K562 (cell line): Measurements from ENCODE around the gene KMT5B. TPM values are rescaled to one million over a fixed set of nuclear protein-coding genes. Genes with fewer than 3 reads are reported as not detected.

Experiments
- ASH1L ChIP-seq: fragments of 450-650 bp; IDR thresholded peaks from 2 replicates; pipeline ENCODE4 v1.6.1; 2018; ENCODE audit warnings: borderline replicate concordance, mild to moderate bottlenecking, low read depth; ENCODE audit not compliant: partially characterized antibody
- BRD9 ChIP-seq: fragments of 450-650 bp; IDR thresholded peaks from 2 replicates; pipeline ENCODE4 v1.6.1; 2018; ENCODE audit warnings: low read depth; ENCODE audit not compliant: partially characterized antibody
- CBX1 ChIP-seq: sonication (generic); IDR thresholded peaks from 2 replicates; pipeline ENCODE4 v1.6.1; 2016; ENCODE audit warnings: antibody characterized with exemption, low read depth, mild to moderate bottlenecking
- CCNT2 ChIP-seq: IDR thresholded peaks from 2 replicates; pipeline ENCODE4 v1.6.1; 2011; ENCODE audit warnings: borderline replicate concordance, low read depth, mild to moderate bottlenecking, moderate library complexity, mixed read lengths, low read length; ENCODE audit not compliant: insufficient read length; ENCODE audit errors: extremely low read depth
- KLF1 ChIP-seq: fragments of 450-650 bp; IDR thresholded peaks from 2 replicates; pipeline ENCODE4 v1.6.1; 2016; ENCODE audit warnings: missing genetic modification characterization, missing compliant biosample characterization
- MCM3 ChIP-seq: fragments of 450-650 bp; IDR thresholded peaks from 2 replicates; pipeline ENCODE4 v1.6.1; 2016
- POLR3G ChIP-seq: IDR thresholded peaks from 2 replicates; pipeline ENCODE4 v1.6.1; 2011; ENCODE audit not compliant: insufficient read length, insufficient replicate concordance; ENCODE audit errors: extremely low read depth
- PTBP1 ChIP-seq: fragments of 200-400 bp; formaldehyde crosslinking; IDR thresholded peaks from 2 replicates; pipeline ENCODE4 v1.6.1; 2017; ENCODE audit warnings: low read depth, low read length
- WHSC1 ChIP-seq: IDR thresholded peaks from one replicate; pipeline ENCODE4 v1.6.1; 2012; ENCODE audit warnings: low read length, control low read depth, inconsistent platforms
- ZNF165 ChIP-seq: fragments of 250-450 bp; sonication (Bioruptor Pico); IDR thresholded peaks from 2 replicates; pipeline ENCODE4 v1.4.0; 2020; ENCODE audit warnings: borderline replicate concordance
- ZNF197 ChIP-seq: fragments of 200-800 bp; sonication (Bioruptor generic); IDR thresholded peaks from 2 replicates; pipeline ENCODE4 v1.6.1; 2016; ENCODE audit warnings: low read depth, missing genetic modification characterization, missing compliant biosample characterization
- ZNF57 ChIP-seq: fragments of 450-650 bp; formaldehyde crosslinking; IDR thresholded peaks from 2 replicates; pipeline ENCODE4 v1.4.0; 2020; ENCODE audit warnings: mild to moderate bottlenecking, moderate library complexity
- polyA plus RNA-seq, 8 experiments: library from polyadenylated mRNA; depleted of rRNA in 4 of 8; stranded (reverse) in 5 of 8; unstranded in 3 of 8; fragments of >200 nt; fragmentation: Nextera tagmentation in 2 of 8; fragmentation: Illumina TruSeq in 1 of 8; extraction: Ambion mirVana in 2 of 8; extraction: Trizol in 1 of 8; gene quantifications; 2 replicates each; pipeline versions ENCODE4 v1.2.1 to v1.2.3, GENCODE V29; 2011 to 2014; ENCODE audit warnings: inconsistent platforms in 1 of 8, missing spikeins in 1 of 8
- total RNA-seq, 7 experiments: library from RNA; depleted of rRNA in 6 of 7; stranded (reverse); fragments of >200 nt in 6 of 7; fragmentation: Illumina TruSeq in 2 of 7; extraction: Trizol in 2 of 7; gene quantifications; 2 replicates each; pipeline versions ENCODE4 v1.2.1 to v1.2.3, GENCODE V29; 2011 to 2021; ENCODE audit warnings: low replicate concordance in 1 of 7
- TF ChIP-seq, protein P1 (sequence below), 2 experiments: IDR thresholded peaks; 2 replicates each; pipeline ENCODE4 v1.6.1; 2012; ENCODE audit warnings: improper control_type of control experiment in 2 of 2, low read depth in 2 of 2, low read length in 2 of 2, borderline replicate concordance in 1 of 2
- TF ChIP-seq, protein P2 (sequence below): IDR thresholded peaks from 2 replicates; pipeline ENCODE4 v1.6.1; 2011; ENCODE audit not compliant: insufficient read length; ENCODE audit errors: extremely low read depth
- TF ChIP-seq, protein P3 (sequence below): fragments of 450-650 bp; IDR thresholded peaks from 2 replicates; pipeline ENCODE4 v1.6.1; 2016; ENCODE audit warnings: antibody characterized with exemption
- TF ChIP-seq, protein P4 (sequence below), 2 experiments: fragments of 450-650 bp in 1 of 2; sonication (generic) in 1 of 2; formaldehyde crosslinking in 1 of 2; IDR thresholded peaks in 1 of 2; conservative IDR thresholded peaks in 1 of 2; 2 replicates each; pipeline versions ENCODE4 v1.6.1 to v1.8.1; 2016 to 2023; ENCODE audit warnings: mild to moderate bottlenecking in 2 of 2, moderate library complexity in 2 of 2, inconsistent platforms in 1 of 2, missing genetic modification reagents in 1 of 2
- TF ChIP-seq, protein P5 (sequence below): fragments of 250-450 bp; sonication (Bioruptor Pico); IDR thresholded peaks from 2 replicates; pipeline ENCODE4 v1.9.0; 2021; ENCODE audit warnings: mild to moderate bottlenecking, inconsistent platforms

Gene KMT5B
- total and polyA plus RNA-seq, 9 of the 15 experiments (the other 6 are each of a cell fraction or from before 2014, with no cell fraction given), result 7.3 to 27.3 (median 20.9) TPM

DNA sequence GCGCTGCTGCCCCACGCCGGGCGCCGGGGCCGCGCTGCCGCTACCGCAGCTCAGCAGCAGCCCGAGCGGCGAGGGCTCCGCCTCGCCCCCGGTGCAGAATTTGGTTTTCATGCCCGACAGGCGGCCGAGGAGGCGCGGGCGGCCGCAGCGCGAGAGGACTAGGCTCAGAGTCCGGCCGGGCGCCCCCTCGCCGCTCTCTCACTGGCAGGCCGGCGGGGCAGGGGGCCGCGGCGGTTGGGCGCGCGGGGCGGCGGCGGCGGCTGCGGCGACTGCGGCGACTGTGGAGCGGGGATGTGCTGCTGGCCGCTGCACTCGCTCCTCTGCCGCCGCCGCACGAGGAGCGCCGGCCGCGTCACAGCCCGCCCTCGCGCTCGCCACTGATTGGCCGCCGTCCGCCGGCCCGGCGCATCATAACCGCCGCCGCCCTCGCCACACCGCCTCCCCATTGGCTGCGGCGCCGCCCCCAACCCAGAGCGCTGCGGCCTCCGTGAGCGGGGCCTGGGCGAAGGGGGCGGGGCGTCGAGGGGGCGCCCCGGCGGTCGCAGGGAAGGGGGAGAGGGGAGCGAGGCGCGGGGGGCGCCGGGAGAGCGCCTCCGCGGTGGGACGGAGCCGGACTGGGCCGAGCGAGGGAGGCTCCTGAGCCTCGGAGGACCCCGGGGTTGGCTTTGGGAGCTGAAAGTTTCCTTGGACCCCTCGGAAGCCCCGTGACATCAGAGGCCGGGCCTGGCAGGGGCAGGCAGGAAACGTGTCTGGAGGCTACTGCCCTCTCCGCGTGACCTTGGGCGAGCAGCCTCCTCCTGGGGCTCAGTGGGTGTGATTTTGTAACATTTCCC is 91.8 kb downstream of the KMT5B start, which contains the start of gene CHKA (continued):
- TF ChIP-seq, protein P1, sequence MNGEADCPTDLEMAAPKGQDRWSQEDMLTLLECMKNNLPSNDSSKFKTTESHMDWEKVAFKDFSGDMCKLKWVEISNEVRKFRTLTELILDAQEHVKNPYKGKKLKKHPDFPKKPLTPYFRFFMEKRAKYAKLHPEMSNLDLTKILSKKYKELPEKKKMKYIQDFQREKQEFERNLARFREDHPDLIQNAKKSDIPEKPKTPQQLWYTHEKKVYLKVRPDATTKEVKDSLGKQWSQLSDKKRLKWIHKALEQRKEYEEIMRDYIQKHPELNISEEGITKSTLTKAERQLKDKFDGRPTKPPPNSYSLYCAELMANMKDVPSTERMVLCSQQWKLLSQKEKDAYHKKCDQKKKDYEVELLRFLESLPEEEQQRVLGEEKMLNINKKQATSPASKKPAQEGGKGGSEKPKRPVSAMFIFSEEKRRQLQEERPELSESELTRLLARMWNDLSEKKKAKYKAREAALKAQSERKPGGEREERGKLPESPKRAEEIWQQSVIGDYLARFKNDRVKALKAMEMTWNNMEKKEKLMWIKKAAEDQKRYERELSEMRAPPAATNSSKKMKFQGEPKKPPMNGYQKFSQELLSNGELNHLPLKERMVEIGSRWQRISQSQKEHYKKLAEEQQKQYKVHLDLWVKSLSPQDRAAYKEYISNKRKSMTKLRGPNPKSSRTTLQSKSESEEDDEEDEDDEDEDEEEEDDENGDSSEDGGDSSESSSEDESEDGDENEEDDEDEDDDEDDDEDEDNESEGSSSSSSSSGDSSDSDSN (IDR thresholded peaks at IDR 0.05; ENCODE audit: borderline replicate concordance in 1 of 2, low read depth in 2 of 2, low read length in 2 of 2), result peak in 1 of 2 experiments; percentile 78; a peak in 1 of 4 replicates
- TF ChIP-seq PTBP1, result no peak
- TF ChIP-seq ZNF57 (CRISPR knock-in tag), result no peak
- no peak for TF ChIP-seq CBX1
- TF ChIP-seq, protein P2, sequence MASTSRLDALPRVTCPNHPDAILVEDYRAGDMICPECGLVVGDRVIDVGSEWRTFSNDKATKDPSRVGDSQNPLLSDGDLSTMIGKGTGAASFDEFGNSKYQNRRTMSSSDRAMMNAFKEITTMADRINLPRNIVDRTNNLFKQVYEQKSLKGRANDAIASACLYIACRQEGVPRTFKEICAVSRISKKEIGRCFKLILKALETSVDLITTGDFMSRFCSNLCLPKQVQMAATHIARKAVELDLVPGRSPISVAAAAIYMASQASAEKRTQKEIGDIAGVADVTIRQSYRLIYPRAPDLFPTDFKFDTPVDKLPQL, result no peak
- TF ChIP-seq, protein P3, sequence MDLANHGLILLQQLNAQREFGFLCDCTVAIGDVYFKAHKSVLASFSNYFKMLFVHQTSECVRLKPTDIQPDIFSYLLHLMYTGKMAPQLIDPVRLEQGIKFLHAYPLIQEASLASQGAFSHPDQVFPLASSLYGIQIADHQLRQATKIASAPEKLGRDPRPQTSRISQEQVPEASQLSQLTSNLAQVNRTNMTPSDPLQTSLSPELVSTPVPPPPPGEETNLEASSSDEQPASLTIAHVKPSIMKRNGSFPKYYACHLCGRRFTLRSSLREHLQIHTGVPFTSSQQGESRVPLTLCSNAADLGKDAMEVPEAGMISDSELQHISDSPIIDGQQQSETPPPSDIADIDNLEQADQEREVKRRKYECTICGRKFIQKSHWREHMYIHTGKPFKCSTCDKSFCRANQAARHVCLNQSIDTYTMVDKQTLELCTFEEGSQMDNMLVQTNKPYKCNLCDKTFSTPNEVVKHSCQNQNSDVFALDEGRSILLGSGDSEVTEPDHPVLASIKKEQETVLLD, result no peak
- TF ChIP-seq, protein P4, sequence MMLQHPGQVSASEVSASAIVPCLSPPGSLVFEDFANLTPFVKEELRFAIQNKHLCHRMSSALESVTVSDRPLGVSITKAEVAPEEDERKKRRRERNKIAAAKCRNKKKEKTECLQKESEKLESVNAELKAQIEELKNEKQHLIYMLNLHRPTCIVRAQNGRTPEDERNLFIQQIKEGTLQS (IDR thresholded peaks at IDR 0.05), result no peak
- TF ChIP-seq, protein P4 (CRISPR knock-in tag; conservative IDR thresholded peaks at IDR 0.05), result no peak
- no peak for TF ChIP-seq WHSC1
- TF ChIP-seq ZNF165 (CRISPR knock-in tag), result no peak
- TF ChIP-seq KLF1 (tag), result no peak
- no peak for TF ChIP-seq MCM3
- TF ChIP-seq, protein P5, sequence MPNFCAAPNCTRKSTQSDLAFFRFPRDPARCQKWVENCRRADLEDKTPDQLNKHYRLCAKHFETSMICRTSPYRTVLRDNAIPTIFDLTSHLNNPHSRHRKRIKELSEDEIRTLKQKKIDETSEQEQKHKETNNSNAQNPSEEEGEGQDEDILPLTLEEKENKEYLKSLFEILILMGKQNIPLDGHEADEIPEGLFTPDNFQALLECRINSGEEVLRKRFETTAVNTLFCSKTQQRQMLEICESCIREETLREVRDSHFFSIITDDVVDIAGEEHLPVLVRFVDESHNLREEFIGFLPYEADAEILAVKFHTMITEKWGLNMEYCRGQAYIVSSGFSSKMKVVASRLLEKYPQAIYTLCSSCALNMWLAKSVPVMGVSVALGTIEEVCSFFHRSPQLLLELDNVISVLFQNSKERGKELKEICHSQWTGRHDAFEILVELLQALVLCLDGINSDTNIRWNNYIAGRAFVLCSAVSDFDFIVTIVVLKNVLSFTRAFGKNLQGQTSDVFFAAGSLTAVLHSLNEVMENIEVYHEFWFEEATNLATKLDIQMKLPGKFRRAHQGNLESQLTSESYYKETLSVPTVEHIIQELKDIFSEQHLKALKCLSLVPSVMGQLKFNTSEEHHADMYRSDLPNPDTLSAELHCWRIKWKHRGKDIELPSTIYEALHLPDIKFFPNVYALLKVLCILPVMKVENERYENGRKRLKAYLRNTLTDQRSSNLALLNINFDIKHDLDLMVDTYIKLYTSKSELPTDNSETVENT (CRISPR knock-in tag), result peak; percentile 56
- TF ChIP-seq ZNF197 (CRISPR knock-in tag), result no peak
- no peak for TF ChIP-seq BRD9
- TF ChIP-seq ASH1L, result no peak
- no peak for TF ChIP-seq POLR3G
- peak; percentile 71 for TF ChIP-seq CCNT2
